Embryonic facial prominence (tissue), 1 donor: ENCODE results near the gene ERVFRD-1.
"Not testable (repeated sequence)": the region's sequence is repeated elsewhere in the genome, so short reads cannot be mapped to it uniquely, and the experiment has no call there.

ENCODE experiments used
- DNase-seq: peaks from one replicate; pipeline ENCODE4 v3.0.0-alpha.2; 2016; ENCODE audit errors: extremely low spot score

ERVFRD-1 gene

DNA sequence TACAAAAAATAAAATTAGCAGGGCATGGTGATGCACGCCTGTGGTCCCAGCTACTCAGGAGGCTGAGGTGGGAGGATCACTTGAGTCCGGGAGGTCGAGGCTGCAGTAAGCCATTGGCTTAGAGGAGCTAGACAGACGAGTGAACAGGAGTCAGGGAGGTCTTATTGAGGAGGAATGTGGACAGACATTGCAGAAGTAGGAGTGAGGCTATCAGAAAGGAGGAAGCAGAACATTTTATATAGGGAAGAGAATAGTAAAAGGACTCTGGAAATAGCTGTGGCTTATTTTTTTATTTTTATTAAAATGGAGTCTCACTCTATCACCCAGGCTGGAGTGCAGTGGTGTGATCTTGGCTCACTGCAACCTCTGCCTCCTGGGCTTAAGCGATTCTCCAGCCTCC lies 20.4 kb downstream of the ERVFRD-1 start:
- not testable (repeated sequence) for DNase-seq

DNA sequence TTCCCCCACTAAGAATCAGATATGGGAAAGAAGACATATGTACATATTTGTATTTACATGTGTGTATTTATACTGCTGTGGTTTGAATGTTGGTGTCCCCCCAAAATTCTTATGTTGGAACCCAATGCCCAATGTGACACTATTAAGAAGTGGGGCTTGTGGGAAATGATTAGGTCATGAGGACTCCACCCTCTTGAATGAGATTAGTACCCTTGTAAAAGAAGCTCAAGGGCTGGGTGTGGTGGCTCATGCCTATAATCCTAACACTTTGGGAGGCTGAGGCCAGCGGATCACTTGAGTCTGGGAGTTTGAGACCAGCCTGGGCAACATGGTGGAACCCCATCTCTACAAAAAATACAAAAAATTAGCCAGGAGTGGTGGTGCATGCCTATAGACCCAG lies 21.8 kb downstream of the ERVFRD-1 start:
- no peak for DNase-seq

DNA sequence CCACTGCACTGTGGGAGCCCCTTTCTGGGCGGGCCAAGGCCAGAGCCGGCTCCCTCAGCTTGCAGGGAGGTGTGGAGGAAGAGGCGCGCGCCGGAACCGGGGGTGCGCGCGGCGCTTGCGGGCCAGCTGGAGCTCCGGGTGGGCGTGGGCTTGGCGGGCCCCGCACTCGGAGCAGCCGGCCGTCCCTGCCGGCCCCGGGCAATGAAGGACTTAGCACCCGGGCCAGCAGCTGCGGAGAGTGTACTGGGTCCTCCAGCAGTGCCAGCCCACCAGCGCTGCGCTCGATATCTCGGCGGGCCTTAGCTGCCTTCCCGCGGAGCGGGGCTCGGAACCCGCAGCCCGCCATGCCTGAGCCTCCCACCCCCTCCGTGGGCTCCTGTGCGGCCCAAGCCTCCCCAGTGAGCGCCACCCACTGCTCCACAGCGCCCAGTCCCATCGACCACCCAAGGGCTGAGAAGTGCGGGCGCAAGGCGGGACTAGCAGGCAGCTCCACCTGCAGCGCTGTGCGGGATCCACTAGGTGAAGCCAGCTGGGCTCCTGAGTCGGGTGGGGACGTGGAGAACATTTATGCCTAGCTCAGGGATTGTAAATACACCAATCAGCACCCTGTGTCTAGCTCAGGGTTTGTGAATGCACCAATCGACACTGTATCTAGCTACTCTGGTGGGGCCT lies 24.2 kb downstream of the ERVFRD-1 start:
- not testable (repeated sequence) for DNase-seq

DNA sequence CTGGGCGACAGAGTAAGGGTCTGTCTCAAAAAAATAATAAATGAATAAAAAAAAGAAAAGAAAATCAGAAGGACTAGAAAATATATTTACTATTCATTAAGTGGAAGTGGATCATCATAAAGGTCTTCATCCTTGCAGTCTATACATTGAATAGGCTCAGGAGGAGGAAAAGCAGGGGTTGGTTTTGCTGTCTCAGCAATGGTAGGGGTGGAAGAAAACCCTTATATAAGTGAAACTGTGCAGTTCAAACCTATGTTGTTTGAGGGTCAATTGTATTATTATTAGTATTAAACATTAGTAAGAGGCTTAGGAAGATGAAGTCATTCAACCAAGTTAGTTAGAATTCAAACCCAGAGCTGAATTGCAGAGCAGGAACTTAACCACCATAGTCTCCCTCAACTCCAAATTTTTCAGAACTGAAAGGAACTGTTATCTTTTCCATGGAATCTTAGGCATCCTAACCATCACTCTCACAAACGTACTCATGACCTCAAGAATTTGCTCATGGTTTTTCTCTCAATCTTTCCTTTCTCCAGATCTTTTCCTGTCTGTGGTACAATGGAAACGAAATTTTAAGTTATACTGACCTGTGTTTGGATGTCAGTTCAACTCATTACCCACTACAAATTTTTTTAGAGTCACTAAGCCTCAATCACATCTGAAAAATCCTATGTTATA lies 25.6 kb downstream of the ERVFRD-1 start:
- DNase-seq, result no peak

- DNase-seq, result no peak
Measured at GRCh38 chr6:11083956-11084355, 27.6 kb downstream of the ERVFRD-1 start.

GRCh38 chr6:11083491-11083890 lies 28.0 kb downstream of the ERVFRD-1 start:
- DNase-seq, result no peak

- no peak for DNase-seq
Measured at GRCh38 chr6:11080296-11080695, 31.2 kb downstream of the ERVFRD-1 start.

DNA sequence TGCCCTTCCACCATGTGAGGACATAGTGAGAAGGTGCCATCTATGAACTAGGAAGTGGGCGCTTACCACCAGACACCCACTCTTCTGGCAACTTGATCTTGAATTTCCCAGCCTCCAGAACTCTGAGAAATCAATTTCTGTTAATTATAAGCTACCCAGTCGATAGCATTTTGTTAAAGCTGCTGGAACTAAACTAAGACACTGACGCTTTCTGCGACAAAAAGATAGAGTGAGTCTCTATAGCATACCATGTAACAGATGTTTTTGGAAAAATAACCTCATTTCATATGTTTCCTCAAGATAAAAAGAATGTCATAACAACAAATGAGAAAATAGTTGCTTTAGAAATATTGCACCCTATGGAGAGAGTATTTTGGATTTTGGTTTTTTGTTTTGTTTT lies 33.3 kb downstream of the ERVFRD-1 start:
- no peak for DNase-seq

GRCh38 chr6:11076540-11076939 lies 35.0 kb downstream of the ERVFRD-1 start:
- no peak for DNase-seq

DNA sequence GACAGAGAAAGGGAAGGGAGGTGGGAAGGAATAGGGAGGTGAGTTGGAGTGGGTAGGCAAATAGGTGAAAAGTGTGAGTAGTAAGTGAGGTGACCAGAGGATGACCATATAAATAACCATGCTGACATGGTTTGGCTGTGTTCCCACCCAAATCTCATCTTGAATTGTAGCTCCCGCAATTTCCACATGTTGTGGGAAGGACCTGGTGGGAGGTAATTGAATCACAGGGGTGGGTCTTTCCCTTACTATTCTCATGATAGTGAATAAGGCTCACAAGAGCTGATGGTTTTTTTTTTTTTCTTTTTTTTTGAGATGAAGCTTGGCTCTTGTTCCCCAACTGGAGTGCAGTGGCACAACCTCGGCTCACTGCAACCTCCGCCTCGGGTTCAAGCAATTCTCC lies 39.4 kb downstream of the ERVFRD-1 start:
- DNase-seq, result no peak

DNA sequence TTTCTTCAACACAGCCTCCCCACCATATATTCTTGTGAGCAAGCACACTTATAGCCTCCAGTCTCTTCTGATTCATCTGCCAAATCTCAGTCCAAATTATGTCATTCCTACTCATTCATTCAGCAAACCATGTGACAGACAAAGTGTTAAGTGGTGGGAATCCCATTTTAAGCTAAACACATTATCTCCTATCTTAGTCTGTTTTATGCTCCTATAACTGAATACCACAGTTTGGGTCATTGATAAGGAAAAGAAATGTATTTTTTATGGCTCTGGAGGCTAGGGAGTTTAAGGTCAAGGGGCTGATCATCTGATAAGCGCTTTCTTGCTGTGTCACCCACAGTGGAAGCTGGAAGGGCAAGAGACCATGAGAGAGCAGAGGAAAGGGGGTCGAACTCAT lies 41.8 kb downstream of the ERVFRD-1 start:
- no peak for DNase-seq

DNA sequence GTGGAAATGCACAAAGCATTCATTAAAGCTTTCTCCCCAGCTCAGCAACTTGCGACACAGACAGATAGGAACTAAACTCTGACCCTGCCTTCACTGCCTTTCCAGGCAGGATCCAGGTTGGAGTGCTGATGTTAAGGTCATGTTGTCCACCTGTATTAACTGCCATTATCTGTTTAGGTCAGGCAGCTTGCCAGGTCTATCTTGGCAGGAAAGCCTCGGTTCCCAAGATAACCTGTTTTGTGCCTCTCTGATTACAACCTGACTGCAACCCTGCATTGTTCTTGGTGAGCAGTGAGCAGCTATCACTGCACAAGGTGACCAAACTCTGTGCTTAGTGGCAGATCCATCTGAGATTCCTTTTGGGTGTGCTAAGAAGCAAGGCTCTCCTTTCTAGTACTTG lies 44.2 kb downstream of the ERVFRD-1 start:
- no peak for DNase-seq

- no peak for DNase-seq
Measured at GRCh38 chr6:11066505-11067347, 44.8 kb downstream of the ERVFRD-1 start.

GRCh38 chr6:11065436-11066202 lies 45.9 kb downstream of the ERVFRD-1 start:
- DNase-seq, result no peak

- DNase-seq, result no peak
Measured at GRCh38 chr6:11064836-11065235, 46.7 kb downstream of the ERVFRD-1 start.

- no peak for DNase-seq
Measured at GRCh38 chr6:11062715-11063114, 48.8 kb downstream of the ERVFRD-1 start.

DNA sequence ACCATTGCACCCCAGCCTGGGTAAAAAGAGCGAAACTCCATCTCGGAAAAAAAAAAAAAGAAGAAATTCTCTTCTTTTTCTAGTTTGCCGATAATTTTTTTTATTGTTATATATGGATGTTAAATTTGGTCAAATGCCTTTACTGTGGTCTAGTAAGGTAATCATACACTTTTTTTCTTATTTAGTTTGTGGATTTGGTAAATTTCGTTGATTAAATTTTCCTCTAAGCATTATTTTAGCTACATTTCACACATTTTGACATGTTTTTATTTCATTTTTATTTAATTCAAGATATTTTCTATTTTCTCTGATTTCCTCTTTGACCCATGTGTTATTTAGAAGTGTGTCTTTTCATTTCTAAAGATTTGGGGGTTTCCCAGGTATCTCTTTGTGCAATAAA lies 49.4 kb downstream of the ERVFRD-1 start:
- no peak for DNase-seq

GRCh38 chr6:11058406-11058805 lies 53.1 kb downstream of the ERVFRD-1 start:
- no peak for DNase-seq

DNA sequence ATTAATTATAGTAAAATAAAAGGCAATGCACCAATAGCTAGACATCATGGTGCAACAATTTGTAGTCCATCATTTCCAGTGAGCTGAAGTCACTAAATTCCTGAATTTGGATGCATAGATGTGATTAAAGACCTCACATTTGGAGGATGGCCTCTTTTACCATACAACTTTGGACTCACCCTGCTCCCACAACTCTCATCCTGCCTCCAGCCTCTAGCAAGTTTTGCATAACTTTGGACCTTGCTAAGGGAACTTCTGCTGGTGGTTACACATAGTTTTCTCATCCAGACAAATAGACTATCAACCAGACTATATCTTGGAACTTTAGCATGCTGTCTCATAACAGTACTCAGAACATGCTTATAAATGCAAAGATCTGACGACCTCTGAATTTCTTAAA lies 54.7 kb downstream of the ERVFRD-1 start:
- no peak for DNase-seq

DNA sequence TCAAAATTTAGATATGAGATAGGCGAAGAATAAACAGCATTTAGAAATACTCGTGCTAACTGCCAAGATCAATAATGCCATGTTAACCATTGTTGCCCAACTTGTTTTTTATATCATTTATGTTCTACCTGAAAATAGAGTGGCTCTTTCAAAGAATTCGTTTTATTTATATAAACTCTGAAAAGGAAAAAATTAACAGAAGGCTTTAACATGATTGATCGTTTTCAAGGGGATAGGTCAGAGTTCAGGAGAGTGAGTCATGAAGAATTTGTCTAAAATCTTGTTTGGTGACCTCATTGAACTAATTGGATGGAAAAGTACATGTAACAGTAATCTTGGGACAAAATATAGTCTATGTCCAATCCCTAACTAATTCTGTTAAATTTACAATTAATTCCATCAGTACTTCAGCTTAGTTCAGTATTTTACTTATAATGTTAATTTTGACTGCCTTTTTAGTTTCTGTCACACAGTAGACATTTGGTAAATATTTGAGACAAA lies 56.3 kb downstream of the ERVFRD-1 start:
- DNase-seq, result no peak

GRCh38 chr6:11054722-11055121 lies 56.8 kb downstream of the ERVFRD-1 start:
- DNase-seq, result no peak

DNA sequence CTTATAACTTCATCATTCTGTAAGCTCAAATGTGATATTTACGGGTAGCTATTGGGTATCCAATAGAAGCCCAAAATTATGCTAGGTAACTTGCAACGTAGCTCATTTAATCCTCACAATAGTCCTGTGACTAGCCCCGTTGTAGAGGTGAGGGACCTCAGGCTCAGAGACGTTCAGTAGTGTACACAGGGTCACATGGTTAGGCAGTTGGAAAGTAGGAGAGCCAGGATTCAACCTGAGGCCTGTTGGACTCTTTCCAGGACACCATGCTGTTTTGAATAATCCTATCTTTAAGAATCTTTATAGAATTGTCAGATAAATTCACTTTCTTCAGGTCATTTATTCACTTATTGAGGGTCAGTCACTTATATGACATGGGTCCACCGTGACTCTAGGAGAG lies 58.2 kb downstream of the ERVFRD-1 start:
- no peak for DNase-seq
